HepG2 (cell line): ENCODE results near the gene CHST11. TPM values are rescaled to one million over a fixed set of nuclear protein-coding genes. Genes with fewer than 3 reads are reported as not detected.

Experiments
- ATAC-seq: fragments of 200-7000 bp; cut with Tn5 transposase; 3 replicates; pipeline ENCODE4 v1.9.1; 2020; ENCODE audit warnings: mild to moderate bottlenecking, moderate library complexity
- BruUV-seq: library from RNA; stranded (reverse); fragments of 400-500 nt; replicated peaks from 2 replicates; lab custom pipeline; 2021; lab: Mats Ljungman, UMichigan
- CTCF ChIA-PET: fragments of 300-600 bp; formaldehyde crosslinking; extraction: SDS; loops from one replicate; lab custom pipeline; 2021; ENCODE audit warnings: low total read pairs, inconsistent platforms, low intra/inter-chr PET ratio; lab: Yijun Ruan, JAX
- POLR2A ChIA-PET: fragments of 350-600 bp; sonication (Branson Sonifier 250); formaldehyde crosslinking; loops from one replicate; lab custom pipeline; 2020; ENCODE audit warnings: antibody characterized with exemption, inconsistent platforms; lab: Yijun Ruan, JAX
- DNase-seq: peaks from one replicate; pipeline ENCODE4 v3.0.0-alpha.2; 2015; ENCODE audit warnings: low spot score
- FAIRE-seq: peaks from 3 replicates; lab custom pipeline; 2011; peaks lifted over from hg19 to GRCh38; lab: Jason Lieb, UNC
- H2AFZ ChIP-seq: one replicate; pipeline ENCODE4 v1.6.1; 2011; ENCODE audit warnings: low read length, inconsistent platforms
- H3K27ac ChIP-seq: fragments of 300-600 bp; 3 replicates; pipeline ENCODE4 v1.8.0; 2011; ENCODE audit warnings: mixed run types, mild to moderate bottlenecking, mixed read lengths, low read length, inconsistent platforms; ENCODE audit not compliant: insufficient read depth; ENCODE audit errors: extremely low read length
- H3K27me3 ChIP-seq, 2 experiments: fragments of 200-600 bp in 1 of 2; 2 replicates in 1 of 2; 3 replicates in 1 of 2; pipeline versions ENCODE4 v1.6.0 to v1.8.0; 2011; ENCODE audit warnings: low read length in 2 of 2, mild to moderate bottlenecking in 2 of 2, moderate library complexity in 2 of 2, inconsistent platforms in 1 of 2; ENCODE audit not compliant: insufficient read depth in 2 of 2, control insufficient read depth in 1 of 2
- H3K36me3 ChIP-seq, 2 experiments: fragments of 200-600 bp in 1 of 2; replicated peaks in 1 of 2; 2 replicates in 1 of 2; 3 replicates in 1 of 2; pipeline versions ENCODE4 v1.5.1 to v1.8.0; 2011; ENCODE audit warnings: low read length in 2 of 2, inconsistent platforms in 1 of 2; ENCODE audit not compliant: insufficient read depth in 2 of 2, control insufficient read depth in 1 of 2
- H3K4me1 ChIP-seq: 2 replicates; pipeline ENCODE4 v1.5.1; 2012; ENCODE audit warnings: low read length, inconsistent platforms; ENCODE audit not compliant: insufficient read depth
- H3K4me2 ChIP-seq: 2 replicates; pipeline ENCODE4 v1.6.0; 2011; ENCODE audit warnings: low read depth, low read length, inconsistent platforms
- H3K4me3 ChIP-seq, 3 experiments: fragments of 200-600 bp in 1 of 3; sonication (generic), shearing (Covaris generic) in 1 of 3; replicated peaks in 1 of 3; 2 replicates each; pipeline ENCODE4 v1.5.1; 2011 to 2016; ENCODE audit warnings: low read length in 3 of 3, inconsistent platforms in 2 of 3, low read depth in 2 of 3, mild to moderate bottlenecking in 2 of 3, control low read depth in 1 of 3, mixed read lengths in 1 of 3; ENCODE audit not compliant: insufficient read depth in 1 of 3
- H3K79me2 ChIP-seq: one replicate; pipeline ENCODE4 v1.6.1; 2011; ENCODE audit warnings: low read length, inconsistent platforms; ENCODE audit not compliant: insufficient read depth
- H3K9ac ChIP-seq: 2 replicates; pipeline ENCODE4 v1.6.0; 2011; ENCODE audit warnings: mild to moderate bottlenecking, low read depth, low read length, inconsistent platforms; ENCODE audit not compliant: insufficient read depth
- H3K9me3 ChIP-seq: 2 replicates; pipeline ENCODE4 v1.5.1; 2012; ENCODE audit warnings: mild to moderate bottlenecking, low read length
- H4K20me1 ChIP-seq: 2 replicates; pipeline ENCODE4 v1.6.0; 2011; ENCODE audit warnings: inconsistent platforms, mild to moderate bottlenecking, low read length, moderate library complexity; ENCODE audit not compliant: insufficient read depth
- ADNP ChIP-seq: sonication (generic); formaldehyde crosslinking; IDR thresholded peaks from 2 replicates; pipeline ENCODE4 v1.4.0; 2020; ENCODE audit warnings: missing genetic modification reagents
- ATF3 ChIP-seq: sonication (generic); formaldehyde crosslinking; IDR thresholded peaks from 2 replicates; pipeline ENCODE4 v1.4.0; 2020; ENCODE audit warnings: missing genetic modification reagents
- FOXP4 ChIP-seq: sonication (generic); formaldehyde crosslinking; IDR thresholded peaks from 2 replicates; pipeline ENCODE4 v1.4.0; 2020; ENCODE audit warnings: missing genetic modification reagents
- GLI4 ChIP-seq: sonication (generic); formaldehyde crosslinking; IDR thresholded peaks from 2 replicates; pipeline ENCODE4 v1.5.1; 2020; ENCODE audit warnings: missing genetic modification reagents, mild to moderate bottlenecking, moderate library complexity, borderline replicate concordance
- MIER2 ChIP-seq: IDR thresholded peaks from 2 replicates; pipeline ENCODE4 v1.6.1; 2016; ENCODE audit warnings: missing biosample characterization, missing genetic modification reagents
- MLLT10 ChIP-seq: sonication (generic); formaldehyde crosslinking; IDR thresholded peaks from 2 replicates; pipeline ENCODE4 v1.4.0; 2020; ENCODE audit warnings: missing genetic modification reagents
- MLXIP ChIP-seq: sonication (generic); formaldehyde crosslinking; IDR thresholded peaks from 2 replicates; pipeline ENCODE4 v1.9.0; 2021; ENCODE audit warnings: missing genetic modification reagents, borderline replicate concordance
- NFIC ChIP-seq: IDR thresholded peaks from 2 replicates; pipeline ENCODE4 v1.6.1; 2012; ENCODE audit warnings: mild to moderate bottlenecking, low read length, inconsistent platforms
- RNF219 ChIP-seq: sonication (generic); formaldehyde crosslinking; IDR thresholded peaks from 2 replicates; pipeline ENCODE4 v1.5.0; 2020; ENCODE audit warnings: mild to moderate bottlenecking, missing genetic modification reagents
- TOPORS ChIP-seq: sonication (generic); formaldehyde crosslinking; IDR thresholded peaks from 2 replicates; pipeline ENCODE4 v1.8.0; 2023; ENCODE audit warnings: mild to moderate bottlenecking, missing genetic modification reagents
- ZBTB7B ChIP-seq: sonication (generic); formaldehyde crosslinking; IDR thresholded peaks from 2 replicates; pipeline ENCODE4 v1.4.0; 2020; ENCODE audit warnings: missing genetic modification reagents
- ZFP36L1 ChIP-seq: sonication (generic); formaldehyde crosslinking; IDR thresholded peaks from 2 replicates; pipeline ENCODE4 v1.8.0; 2022; ENCODE audit warnings: mild to moderate bottlenecking, missing genetic modification reagents, moderate library complexity
- ZNF468 ChIP-seq: sonication (generic); formaldehyde crosslinking; IDR thresholded peaks from 2 replicates; pipeline ENCODE4 v1.8.0; 2022; ENCODE audit warnings: mild to moderate bottlenecking, moderate library complexity, missing genetic modification reagents
- WGBS: methylation state at CpG from one replicate; pipeline ENCODE4 v1.1.6; 2017; ENCODE audit warnings: low lambda C conversion rate; 5-methylcytosine and 5-hydroxymethylcytosine counted together
- in situ Hi-C: cut with HindIII; loops from 2 replicates; pipeline ENCODE4 v1.10.0; 2017; ENCODE audit warnings: low pct_unique_long_range_greater_than_20kb; ENCODE audit not compliant: extremely low pct_ligation_motif_present
- intact Hi-C: fragments of 100-400 bp; cut with micrococcal nuclease; formaldehyde crosslinking; loops from one replicate; pipeline ENCODE4 v1.10.0; 2022; ENCODE audit not compliant: unreplicated experiment
- polyA plus RNA-seq, 8 experiments: library from polyadenylated mRNA; depleted of rRNA in 3 of 8; stranded (reverse) in 7 of 8; unstranded in 1 of 8; fragments of >200 nt; fragmentation: Illumina TruSeq in 4 of 8; extraction: Trizol in 4 of 8; gene quantifications; 2 replicates each; pipeline versions ENCODE4 v1.2.1 to v1.2.3, GENCODE V29; 2011 to 2016; ENCODE audit warnings: low read depth in 4 of 8, missing spikeins in 1 of 8, mixed read lengths in 1 of 8; ENCODE audit not compliant: insufficient read depth in 1 of 8
- total RNA-seq, 5 experiments: library from RNA; depleted of rRNA; stranded (reverse); fragments of >200 nt; fragmentation: Illumina TruSeq; extraction: Trizol; gene quantifications; 2 replicates each; pipeline ENCODE4 v1.2.3, GENCODE V29; 2016; ENCODE audit warnings: low read depth in 1 of 5

CHST11 gene
- total and polyA plus RNA-seq, 2 of the 13 experiments (the other 11 are each of a cell fraction or from before 2014, with no cell fraction given), result 0.15 TPM; not detected in 1

GRCh38 chr12:104784592-104784991 is 327.8 kb downstream of the CHST11 start (continued):
- no peak for TF ChIP-seq RNF219 (CRISPR knock-in tag)
- no peak for TF ChIP-seq ZNF468 (CRISPR knock-in tag)
- TF ChIP-seq ADNP (CRISPR knock-in tag), result no peak

- Histone ChIP-seq H3K36me3 (no peaks in the 10 kb centered on the region; a peak in 1 of 5 replicates), H3K4me1 (0 out of 2 replicates have a peak, but pooled peaks cover 8% of the 10 kb centered on the region), H3K9ac (no peak overlapping the region), H3K4me3 (no peak overlapping the region), H3K79me2 (no peaks in the 10 kb centered on the region), H3K9me3 (no peaks in the 10 kb centered on the region), H3K27me3 (peaks cover 0 to 2% of the 10 kb centered on the region in 2 experiments; a peak in 1 of 5 replicates), H3K27ac (no peak overlapping the region), H2AFZ (no peak overlapping the region), H4K20me1 (no peaks in the 10 kb centered on the region), H3K4me2 (no peak overlapping the region)
- FAIRE-seq, result no peak
- no TSS peak for BruUV-seq
- ChIA-PET POLR2A (no interaction called here), CTCF (no interaction called here)
- ATAC-seq, result no peak
- in situ Hi-C loops (no loop called here), intact Hi-C loops (no loop called here)
- DNase-seq, result no peak
- WGBS, result 0% methylated on average over 5 of the region's 5 CpGs
- TF ChIP-seq NFIC (no peak), ZFP36L1 (no peak), MLLT10 (CRISPR knock-in tag) (no peak), GLI4 (CRISPR knock-in tag) (no peak), ZBTB7B (CRISPR knock-in tag) (no peak), MIER2 (CRISPR knock-in tag) (no peak), ATF3 (CRISPR knock-in tag) (no peak), MLXIP (CRISPR knock-in tag) (no peak), FOXP4 (CRISPR knock-in tag) (no peak), TOPORS (CRISPR knock-in tag) (no peak)
These were observed 329.1 kb downstream of the CHST11 start for GRCh38 chr12:104785886-104786285.
